ENCODE data around the gene MARS1. TPM values are rescaled to one million over a fixed set of nuclear protein-coding genes. Genes with fewer than 3 reads are reported as not detected.

MARS1 gene
- total RNA-seq, 3 donors from 2014 or later (not counting 1 experiment from before 2014, with no cell fraction given) = 200 to 237 (median 218) TPM

DNA sequence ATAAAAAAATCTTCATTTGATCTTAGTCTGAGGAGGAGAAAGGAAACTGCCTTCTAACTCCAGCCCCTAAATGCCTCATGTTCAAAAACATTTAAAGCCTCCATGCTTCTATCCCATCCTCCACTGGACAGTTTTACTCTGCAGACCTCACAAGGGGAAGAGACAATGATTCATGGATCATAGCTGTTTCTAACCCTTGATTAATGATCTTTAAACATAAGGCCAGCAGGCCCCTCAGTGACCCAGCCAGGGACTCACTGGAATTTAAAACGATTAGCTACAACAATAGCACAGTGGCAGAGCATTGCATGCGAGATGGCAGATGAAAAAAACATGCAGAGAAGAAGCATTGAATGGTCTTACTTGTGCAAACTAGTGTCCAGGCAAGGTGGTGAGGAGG lies 53.1 kb downstream of the MARS1 start:
- Mint-ChIP-seq H3K36me3 (no peaks in the 10 kb centered on the region), H3K9me3 (no peaks in the 10 kb centered on the region)
- intact Hi-C loops (cut with micrococcal nuclease) = no loop called here

DNA sequence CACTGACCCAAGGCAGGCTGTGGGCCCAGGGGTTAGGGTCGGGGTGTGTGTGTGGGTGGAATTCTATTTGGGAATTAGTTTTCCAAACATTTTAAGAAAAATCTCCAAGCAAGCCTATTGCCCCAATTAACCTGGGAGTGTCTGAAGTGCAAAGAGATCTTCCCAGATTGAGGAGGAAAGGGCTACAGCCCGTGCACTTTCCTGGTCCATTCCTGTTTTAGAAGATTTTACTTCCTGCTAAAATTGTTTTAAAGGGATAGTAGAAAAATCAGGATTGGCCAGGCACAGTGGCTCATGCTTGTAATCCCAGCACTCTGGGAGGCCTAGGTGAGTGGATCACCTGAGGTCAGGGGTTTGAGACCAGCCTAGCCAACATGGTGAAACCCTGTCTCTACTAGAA lies 53.8 kb downstream of the MARS1 start:
- Mint-ChIP-seq H3K9me3 (no peaks in the 10 kb centered on the region), H3K4me3 (no peak overlapping the region), H3K27ac (no peak overlapping the region), H3K36me3 (no peaks in the 10 kb centered on the region), H3K27me3 (ENCODE audit: low read depth in 2 of 2) (no peaks in the 10 kb centered on the region), H3K4me1 (peaks cover 18 to 35% of the 10 kb centered on the region in 2 donors)
- WGBS (ENCODE audit: insufficient coverage) = 82% methylated on average over 1 of the region's 2 CpGs
- intact Hi-C loops (cut with micrococcal nuclease) = no loop called here
- DNase-seq (no peak), ATAC-seq (no peak)
- Histone ChIP-seq H3K27me3 (ENCODE audit: control insufficient read depth, insufficient read depth, low read length) (no peaks in the 10 kb centered on the region), H3K4me3 (ENCODE audit: low read length) (no peak overlapping the region), H3K27ac (ENCODE audit: low read length) (no peak overlapping the region), H3K4me1 (ENCODE audit: control insufficient read depth, insufficient read depth, low read length) (peaks cover 12% of the 10 kb centered on the region), H3K36me3 (ENCODE audit: control insufficient read depth, insufficient read depth, low read length) (peaks cover 14% of the 10 kb centered on the region), H3K9me3 (ENCODE audit: control insufficient read depth, insufficient read depth, low read length) (no peaks in the 10 kb centered on the region)
- TF ChIP-seq, protein P1, sequence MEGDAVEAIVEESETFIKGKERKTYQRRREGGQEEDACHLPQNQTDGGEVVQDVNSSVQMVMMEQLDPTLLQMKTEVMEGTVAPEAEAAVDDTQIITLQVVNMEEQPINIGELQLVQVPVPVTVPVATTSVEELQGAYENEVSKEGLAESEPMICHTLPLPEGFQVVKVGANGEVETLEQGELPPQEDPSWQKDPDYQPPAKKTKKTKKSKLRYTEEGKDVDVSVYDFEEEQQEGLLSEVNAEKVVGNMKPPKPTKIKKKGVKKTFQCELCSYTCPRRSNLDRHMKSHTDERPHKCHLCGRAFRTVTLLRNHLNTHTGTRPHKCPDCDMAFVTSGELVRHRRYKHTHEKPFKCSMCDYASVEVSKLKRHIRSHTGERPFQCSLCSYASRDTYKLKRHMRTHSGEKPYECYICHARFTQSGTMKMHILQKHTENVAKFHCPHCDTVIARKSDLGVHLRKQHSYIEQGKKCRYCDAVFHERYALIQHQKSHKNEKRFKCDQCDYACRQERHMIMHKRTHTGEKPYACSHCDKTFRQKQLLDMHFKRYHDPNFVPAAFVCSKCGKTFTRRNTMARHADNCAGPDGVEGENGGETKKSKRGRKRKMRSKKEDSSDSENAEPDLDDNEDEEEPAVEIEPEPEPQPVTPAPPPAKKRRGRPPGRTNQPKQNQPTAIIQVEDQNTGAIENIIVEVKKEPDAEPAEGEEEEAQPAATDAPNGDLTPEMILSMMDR (IDR thresholded peaks at IDR 0.05) = no peak

More for the DNA sequence above, 53.1 kb downstream of the MARS1 start:
- WGBS (ENCODE audit: insufficient coverage) = 98% methylated on average over 2 of the region's 2 CpGs
- no peak for DNase-seq
- ATAC-seq = no peak
- H3K27me3 Mint-ChIP-seq (ENCODE audit: low read depth in 2 of 2) = no peaks in the 10 kb centered on the region
- peaks cover 14% of the 10 kb centered on the region for H3K36me3 ChIP-seq (ENCODE audit: control insufficient read depth, insufficient read depth, low read length)
- TF ChIP-seq, protein P1 (IDR thresholded peaks at IDR 0.05) = no peak
- peaks cover 4% of the 10 kb centered on the region for H3K4me1 ChIP-seq (ENCODE audit: control insufficient read depth, insufficient read depth, low read length)
- H3K27ac Mint-ChIP-seq = no peak overlapping the region
- no peak overlapping the region for H3K27ac ChIP-seq (ENCODE audit: low read length)
- no peaks in the 10 kb centered on the region for H3K27me3 ChIP-seq (ENCODE audit: control insufficient read depth, insufficient read depth, low read length)
- peaks cover 15 to 27% of the 10 kb centered on the region in 2 donors for H3K4me1 Mint-ChIP-seq
- H3K4me3 ChIP-seq (ENCODE audit: low read length) = no peak overlapping the region
- H3K9me3 ChIP-seq (ENCODE audit: control insufficient read depth, insufficient read depth, low read length) = no peaks in the 10 kb centered on the region
- H3K4me3 Mint-ChIP-seq = no peak overlapping the region

DNA sequence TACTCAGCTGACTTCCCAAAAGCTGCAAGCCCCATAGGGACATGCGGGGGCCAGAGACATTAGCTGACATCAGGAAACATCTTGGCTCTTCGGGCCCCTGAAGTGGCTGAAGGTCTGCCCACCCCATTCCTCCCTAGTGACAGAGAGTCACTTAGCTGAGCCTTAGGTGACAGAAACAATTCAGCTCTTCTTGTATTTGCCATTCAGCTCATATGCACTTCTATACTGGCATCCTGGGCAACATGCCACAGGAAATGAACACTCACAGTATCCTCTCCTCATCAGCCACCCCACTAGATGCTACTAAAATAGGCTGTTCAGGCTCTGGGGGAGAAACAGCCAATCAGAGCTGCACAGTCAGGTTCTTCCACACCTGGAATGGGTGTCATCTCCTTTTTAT lies 55.7 kb downstream of the MARS1 start:
- Mint-ChIP-seq H3K4me1 (peaks cover 27 to 37% of the 10 kb centered on the region in 2 donors), H3K9me3 (no peaks in the 10 kb centered on the region)
- WGBS (ENCODE audit: insufficient coverage) = 51% methylated on average over 2 of the region's 2 CpGs

More for the DNA sequence above, 55.7 kb downstream of the MARS1 start:
- no peak for DNase-seq
- Mint-ChIP-seq H3K27me3 (ENCODE audit: low read depth in 2 of 2) (peaks cover 1 to 3% of the 10 kb centered on the region in 2 donors), H3K4me3 (no peak overlapping the region), H3K36me3 (no peaks in the 10 kb centered on the region), H3K27ac (peak overlapping the region in 1 of 2 donors; percentile 48)
- Histone ChIP-seq H3K27ac (ENCODE audit: low read length) (no peak overlapping the region), H3K36me3 (ENCODE audit: control insufficient read depth, insufficient read depth, low read length) (peaks cover 7% of the 10 kb centered on the region), H3K4me3 (ENCODE audit: low read length) (no peak overlapping the region), H3K9me3 (ENCODE audit: control insufficient read depth, insufficient read depth, low read length) (no peaks in the 10 kb centered on the region), H3K27me3 (ENCODE audit: control insufficient read depth, insufficient read depth, low read length) (no peaks in the 10 kb centered on the region), H3K4me1 (ENCODE audit: control insufficient read depth, insufficient read depth, low read length) (peaks cover 16% of the 10 kb centered on the region)
- intact Hi-C loops (cut with micrococcal nuclease) = no loop called here
- no peak for ATAC-seq
- TF ChIP-seq, protein P1 (IDR thresholded peaks at IDR 0.05) = no peak
